Measurements from ENCODE around the gene CASKIN2. TPM values are rescaled to one million over a fixed set of nuclear protein-coding genes. Genes with fewer than 3 reads are reported as not detected.
A peak's percentile ranks its signal among the peaks of the same experiment; 100 is the strongest.
"Not testable (repeated sequence)": the region's sequence is repeated elsewhere in the genome, so short reads cannot be mapped to it uniquely, and the experiment has no call there.

Gene CASKIN2
- total and polyA plus RNA-seq, 5 donors: 25.9 to 50.4 (median 43.4) TPM

DNA sequence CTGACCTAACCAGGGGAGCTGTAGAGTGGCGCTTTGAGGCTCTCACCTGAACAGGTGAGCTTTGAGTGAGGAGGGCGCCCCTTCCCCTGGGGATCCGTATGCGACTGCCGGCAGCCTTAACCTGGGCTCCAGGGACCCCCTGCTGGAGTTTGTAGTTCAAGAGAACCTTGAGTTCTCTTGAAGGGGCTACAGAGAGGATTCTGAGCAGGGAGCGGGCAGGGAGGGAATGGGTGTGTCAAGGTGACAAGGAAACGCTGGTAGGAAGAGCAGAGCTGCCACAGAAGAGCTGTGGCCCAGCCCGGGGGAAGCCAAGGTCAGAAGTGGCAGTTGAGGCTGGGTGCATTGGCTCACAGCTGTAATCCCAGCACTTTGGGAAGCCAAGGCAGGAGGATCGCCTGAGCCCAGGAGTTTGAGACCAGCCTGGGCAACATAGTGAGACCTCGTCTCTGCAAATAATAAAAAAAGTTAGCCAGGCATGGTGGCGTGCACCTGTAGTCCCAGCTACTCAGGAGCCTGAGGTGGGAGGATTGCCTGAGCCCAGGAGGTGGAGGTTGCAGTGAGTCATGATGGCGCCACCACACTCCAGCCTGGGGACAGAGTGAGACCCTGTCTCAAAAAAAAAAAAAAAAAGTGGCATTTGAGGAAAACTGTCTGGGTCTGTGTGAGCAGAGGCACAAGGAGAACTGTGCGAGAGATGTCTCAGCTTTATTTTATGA, 11.4 kb upstream of the CASKIN2 start:
- intact Hi-C loops (cut with DNase I): loop anchor here in 1 of 4 donors (10.0 kb wide), 1 partner anchor 58 kb away; the partner anchor contains the start of gene MYO15B
- no peak for ATAC-seq
- H3K4me3 ChIP-seq (ENCODE audit: low read length): peak overlapping the region; percentile 68
- H3K27me3 ChIP-seq (ENCODE audit: control insufficient read depth, insufficient read depth): no peaks in the 10 kb centered on the region
- no peak overlapping the region for H3K27ac ChIP-seq (ENCODE audit: low read length)
- DNase-seq: no peak
- no peaks in the 10 kb centered on the region for H3K4me1 ChIP-seq (ENCODE audit: control insufficient read depth, insufficient read depth, low read length)
- 64% methylated on average over 13 of the region's 13 CpGs for WGBS
- no peaks in the 10 kb centered on the region for H3K9me3 ChIP-seq (ENCODE audit: control insufficient read depth, low read length)

DNA sequence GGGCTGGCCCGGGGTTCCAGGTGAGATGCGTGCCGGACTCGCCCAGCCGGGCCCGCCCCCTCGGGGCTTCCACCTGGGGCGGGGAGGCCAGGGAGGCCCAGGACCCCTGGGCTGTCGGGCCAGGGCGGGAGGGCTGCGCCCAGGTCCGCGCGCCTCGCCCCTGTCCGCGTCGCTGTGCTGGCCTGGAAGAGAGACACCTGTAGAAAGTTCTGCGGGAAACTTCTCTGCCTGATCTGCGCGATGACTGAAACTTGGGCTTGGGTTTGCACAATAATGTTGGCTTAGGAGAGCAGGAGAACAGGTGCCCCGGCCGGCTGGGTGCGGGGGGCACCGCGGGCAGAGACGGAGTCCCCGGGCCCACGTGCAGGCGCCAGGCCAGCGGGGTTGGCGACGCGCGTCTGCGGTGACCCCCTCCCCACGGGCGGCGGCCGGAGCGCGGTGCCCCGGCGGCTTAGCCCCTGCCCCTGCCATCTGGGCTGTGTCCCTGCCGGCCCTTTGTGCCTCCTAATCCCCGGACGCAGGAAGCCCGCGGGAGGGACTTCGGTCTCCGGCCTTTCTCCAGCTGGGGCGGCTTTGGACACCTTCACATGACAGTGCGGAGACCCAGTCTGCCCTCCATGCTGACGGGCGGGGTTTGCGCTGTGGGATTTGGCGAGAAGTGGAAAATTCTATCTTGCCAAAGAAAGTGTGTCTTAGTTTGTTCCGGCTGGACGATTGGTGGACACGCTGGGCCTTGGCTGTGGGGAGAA, 10.6 kb upstream of the CASKIN2 start:
- Histone ChIP-seq H3K4me3 (ENCODE audit: low read length) (peak overlapping the region; percentile 68), H3K4me1 (ENCODE audit: control insufficient read depth, insufficient read depth, low read length) (no peaks in the 10 kb centered on the region), H3K27ac (ENCODE audit: low read length) (no peak overlapping the region), H3K27me3 (ENCODE audit: control insufficient read depth, insufficient read depth) (no peaks in the 10 kb centered on the region), H3K9me3 (ENCODE audit: control insufficient read depth, low read length) (no peaks in the 10 kb centered on the region)
- 3% methylated on average over 60 of the region's 60 CpGs for WGBS
- intact Hi-C loops (cut with DNase I): loop anchor here in 1 of 4 donors (10.0 kb wide), 1 partner anchor 59 kb away; the partner anchor contains the start of gene MYO15B
- DNase-seq (peak in 2 of 3 donors; percentile 31 to 67), ATAC-seq (peak in 1 of 2 donors; percentile 8)

DNA sequence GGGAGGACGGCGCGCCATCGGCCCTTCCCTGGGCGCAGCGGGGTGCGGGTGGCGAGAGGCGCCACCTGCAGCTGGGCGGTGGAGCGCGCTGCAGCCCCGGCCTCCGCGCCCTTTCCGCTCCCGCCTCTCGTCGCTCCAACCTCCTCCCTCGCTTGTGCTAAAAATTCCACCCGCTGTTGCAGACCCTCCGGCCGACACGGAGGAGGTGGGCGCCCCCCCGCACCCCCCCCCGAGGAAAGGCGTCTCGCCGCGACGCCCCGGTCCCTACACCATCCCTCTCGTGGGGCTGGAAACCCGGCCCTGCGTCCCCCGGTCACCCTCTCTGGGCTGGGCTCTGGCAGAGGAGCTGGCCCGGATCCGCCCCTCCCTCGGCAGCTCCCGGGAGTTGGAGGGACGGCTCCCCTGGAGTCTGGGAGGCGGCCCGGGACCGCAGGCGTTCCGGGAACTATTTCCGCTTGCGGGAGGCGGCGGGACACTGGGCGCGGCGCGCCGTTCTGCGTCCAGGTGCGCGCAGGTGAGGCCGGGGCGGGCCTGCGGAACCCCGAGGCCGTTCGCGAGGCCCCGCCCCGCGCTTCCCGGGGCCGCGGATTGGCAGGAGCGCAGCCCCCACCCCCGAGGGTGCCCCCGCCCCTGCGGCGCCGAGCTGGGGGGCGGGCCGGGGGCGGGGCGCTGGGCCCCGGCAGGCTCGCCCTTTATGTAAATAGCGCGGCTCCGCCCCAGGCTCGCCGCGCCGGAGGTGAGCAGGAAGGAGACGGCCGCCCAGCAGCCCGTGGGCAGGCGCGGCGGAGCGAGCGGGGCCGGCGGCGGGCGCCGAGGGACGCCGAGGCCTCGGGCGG, 9.9 kb upstream of the CASKIN2 start, which contains the start of gene LLGL2:
LLGL2 (plus strand) TSS at position 728 of the 836 bp plus-strand sequence. CDS start 17,730 bp downstream, outside the sequence.
- WGBS: under 1% methylated on average over 106 of the region's 108 CpGs
- ATAC-seq: peak; percentile 87 to 91
- Histone ChIP-seq H3K9me3 (ENCODE audit: control insufficient read depth, low read length) (no peaks in the 10 kb centered on the region), H3K4me1 (ENCODE audit: control insufficient read depth, insufficient read depth, low read length) (no peaks in the 10 kb centered on the region), H3K27ac (ENCODE audit: low read length) (peak within 1 kb of the TSS; percentile 22), H3K27me3 (ENCODE audit: control insufficient read depth, insufficient read depth) (no peaks in the 10 kb centered on the region), H3K4me3 (ENCODE audit: low read length) (peak within 1 kb of the TSS; percentile 68)
- intact Hi-C loops (cut with DNase I): loop anchor here in 1 of 4 donors (10.0 kb wide), 1 partner anchor 60 kb away; the partner anchor contains the start of gene MYO15B
- peak; percentile 69 to 92 (median 91) for DNase-seq

DNA sequence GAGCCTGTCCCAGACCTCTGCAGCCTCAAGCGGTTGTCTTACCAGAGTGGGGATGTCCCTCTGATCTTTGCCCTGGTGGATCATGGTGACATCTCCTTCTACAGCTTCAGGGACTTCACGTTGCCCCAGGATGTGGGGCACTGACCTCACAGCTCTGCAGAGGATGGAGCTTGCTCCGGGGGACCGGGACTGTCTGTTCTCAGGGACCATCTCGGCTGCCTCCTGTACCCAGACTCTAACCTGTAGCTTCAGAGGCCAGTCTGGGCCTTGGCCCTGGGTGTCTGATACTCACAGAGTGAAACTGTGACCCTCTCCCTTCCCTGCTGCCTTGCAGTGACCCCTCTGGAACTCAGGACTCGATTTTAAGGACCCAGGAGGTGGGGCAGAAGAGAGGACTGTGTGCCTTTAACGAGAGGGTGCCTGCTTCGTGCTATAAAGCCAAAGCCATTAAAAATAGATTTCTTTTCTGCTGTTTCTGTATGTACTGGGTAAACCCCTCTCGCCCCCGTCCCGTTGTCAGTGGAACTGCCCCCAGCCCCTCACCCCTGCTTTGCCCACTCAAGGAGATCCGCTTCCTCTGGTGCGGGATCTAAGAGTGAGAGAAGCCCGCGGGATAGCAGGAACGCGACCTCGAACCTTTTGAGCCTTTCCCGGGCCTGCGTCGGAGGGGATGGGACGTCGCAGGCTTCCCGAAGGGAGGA, 9.1 kb upstream of the CASKIN2 start:
- Histone ChIP-seq H3K4me3 (ENCODE audit: low read length) (peak overlapping the region; percentile 68), H3K27ac (ENCODE audit: low read length) (no peak overlapping the region), H3K9me3 (ENCODE audit: control insufficient read depth, low read length) (no peaks in the 10 kb centered on the region), H3K27me3 (ENCODE audit: control insufficient read depth, insufficient read depth) (no peaks in the 10 kb centered on the region), H3K4me1 (ENCODE audit: control insufficient read depth, insufficient read depth, low read length) (no peaks in the 10 kb centered on the region)
- intact Hi-C loops (cut with DNase I): loop anchor here in 1 of 4 donors (10.0 kb wide), 1 partner anchor 60 kb away; the partner anchor contains the start of gene MYO15B
- WGBS: 25% methylated on average over 24 of the region's 24 CpGs
- no peak for DNase-seq
- peak in 1 of 2 donors; percentile 2 for ATAC-seq

DNA sequence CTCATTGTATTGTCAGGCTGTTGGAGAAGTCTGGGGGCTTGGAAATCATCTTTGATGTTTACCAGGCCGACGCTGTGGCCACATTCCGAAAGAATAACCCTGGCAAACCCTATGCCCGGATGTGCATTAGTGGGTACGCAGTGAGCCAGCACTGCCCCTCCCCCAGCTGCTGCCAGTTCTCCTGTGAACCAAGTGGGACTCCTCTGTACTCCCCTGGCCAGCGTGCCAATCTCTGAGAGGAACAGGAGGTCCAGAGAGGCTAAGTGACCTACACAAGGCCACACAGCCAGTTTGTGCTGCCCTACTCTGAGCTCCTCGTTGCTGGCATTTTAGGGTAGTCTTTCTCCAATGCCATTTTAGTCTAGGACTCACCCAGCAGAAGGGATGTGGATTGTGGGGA, 8.3 kb upstream of the CASKIN2 start:
- 95% methylated on average over 7 of the region's 7 CpGs for WGBS
- Histone ChIP-seq H3K4me1 (ENCODE audit: control insufficient read depth, insufficient read depth, low read length) (no peaks in the 10 kb centered on the region), H3K9me3 (ENCODE audit: control insufficient read depth, low read length) (no peaks in the 10 kb centered on the region), H3K4me3 (ENCODE audit: low read length) (no peak overlapping the region), H3K27ac (ENCODE audit: low read length) (no peak overlapping the region), H3K27me3 (ENCODE audit: control insufficient read depth, insufficient read depth) (no peaks in the 10 kb centered on the region)
- DNase-seq: no peak
- ATAC-seq: no peak
- intact Hi-C loops (cut with DNase I): loop anchor here in 1 of 4 donors (10.0 kb wide), 1 partner anchor 61 kb away; the partner anchor contains the start of gene MYO15B

DNA sequence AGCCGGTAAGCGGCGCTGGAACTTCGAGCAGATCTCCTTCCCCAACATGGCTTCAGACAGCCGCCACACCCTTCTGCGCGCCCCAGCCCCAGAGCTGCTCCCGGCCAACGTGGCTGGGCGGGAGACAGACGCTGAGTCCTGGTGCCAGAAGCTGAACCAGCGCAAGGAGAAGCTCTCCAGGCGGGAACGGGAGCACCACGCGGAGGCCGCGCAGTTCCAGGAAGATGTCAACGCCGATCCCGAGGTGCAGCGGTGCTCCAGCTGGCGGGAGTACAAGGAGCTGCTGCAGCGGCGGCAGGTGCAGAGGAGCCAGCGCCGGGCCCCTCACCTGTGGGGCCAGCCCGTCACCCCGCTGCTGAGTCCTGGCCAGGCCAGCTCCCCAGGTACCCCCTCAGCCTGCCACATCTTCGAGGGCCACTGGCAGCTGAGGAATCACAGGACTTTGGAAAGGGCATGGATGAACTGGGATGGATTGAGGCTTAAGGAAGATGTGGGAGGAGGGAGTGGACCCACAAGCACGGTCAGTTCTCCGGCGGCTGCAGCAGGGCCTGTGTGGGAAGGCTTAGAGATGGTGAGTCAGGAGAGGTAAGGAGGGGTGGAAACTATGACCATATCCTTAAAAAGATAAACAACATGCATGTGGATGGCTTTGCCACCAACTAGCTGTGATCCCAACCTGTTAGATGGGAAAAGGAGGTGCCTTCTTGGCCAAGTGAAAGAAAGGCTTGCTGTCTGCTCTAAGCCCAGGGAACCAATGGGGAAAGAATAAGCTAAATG, 6.8 kb upstream of the CASKIN2 start:
- H3K4me1 ChIP-seq (ENCODE audit: control insufficient read depth, insufficient read depth, low read length): peaks cover 3% of the 10 kb centered on the region
- H3K27ac ChIP-seq (ENCODE audit: low read length): no peak overlapping the region
- WGBS: 91% methylated on average over 33 of the region's 33 CpGs
- no peaks in the 10 kb centered on the region for H3K9me3 ChIP-seq (ENCODE audit: control insufficient read depth, low read length)
- no peaks in the 10 kb centered on the region for H3K27me3 ChIP-seq (ENCODE audit: control insufficient read depth, insufficient read depth)
- no peak overlapping the region for H3K4me3 ChIP-seq (ENCODE audit: low read length)
- no peak for ATAC-seq
- DNase-seq: no peak
- intact Hi-C loops (cut with DNase I): loop anchor here in 1 of 4 donors (10.0 kb wide), 1 partner anchor 63 kb away; the partner anchor contains the start of gene MYO15B

DNA sequence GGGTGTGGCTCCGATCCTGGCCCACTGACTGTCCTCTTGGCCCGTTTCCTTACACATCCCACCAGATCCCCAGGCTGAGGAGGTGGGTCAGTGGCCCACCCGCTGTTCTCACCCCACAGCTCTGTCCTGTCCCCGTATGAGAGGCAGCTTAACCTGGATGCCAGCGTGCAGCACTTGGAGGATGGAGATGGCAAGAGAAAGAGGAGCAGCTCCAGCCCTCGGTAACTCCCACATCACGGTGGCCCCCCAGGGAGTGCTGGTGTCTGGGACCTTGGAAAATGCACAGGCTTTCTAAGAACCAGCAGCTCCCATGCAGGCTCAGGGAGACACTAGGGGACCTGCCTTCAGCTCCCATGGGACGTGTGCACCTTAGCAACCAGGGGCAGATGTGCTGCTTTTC, 6.0 kb upstream of the CASKIN2 start:
- ATAC-seq (no peak), DNase-seq (no peak)
- Histone ChIP-seq H3K4me3 (ENCODE audit: low read length) (no peak overlapping the region), H3K9me3 (ENCODE audit: control insufficient read depth, low read length) (no peaks in the 10 kb centered on the region), H3K27me3 (ENCODE audit: control insufficient read depth, insufficient read depth) (no peaks in the 10 kb centered on the region), H3K27ac (ENCODE audit: low read length) (no peak overlapping the region), H3K4me1 (ENCODE audit: control insufficient read depth, insufficient read depth, low read length) (peaks cover 5% of the 10 kb centered on the region)
- WGBS: 89% methylated on average over 8 of the region's 8 CpGs
- intact Hi-C loops (cut with DNase I): loop anchor here in 1 of 4 donors (10.0 kb wide), 1 partner anchor 64 kb away; the partner anchor contains the start of gene MYO15B

DNA sequence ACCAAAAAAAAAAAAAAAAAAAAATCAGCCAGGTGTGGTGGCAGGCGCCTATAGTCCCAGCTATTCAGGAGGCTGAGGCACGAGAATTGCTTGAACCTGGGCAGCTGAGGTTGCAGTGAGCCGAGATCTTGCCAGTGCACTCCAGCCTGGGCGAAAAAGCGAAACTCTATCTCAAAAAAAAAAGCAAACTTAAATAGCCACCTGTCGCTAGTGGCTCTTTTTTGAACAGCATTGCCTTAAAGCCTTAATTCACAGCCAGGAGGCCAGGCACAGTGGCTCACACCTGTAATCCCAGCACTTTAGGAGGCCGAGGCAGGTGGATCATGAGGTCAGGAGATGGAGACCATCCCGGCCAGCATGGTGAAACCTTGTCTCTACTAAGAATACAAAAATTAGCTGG, 5.1 kb upstream of the CASKIN2 start:
- not testable (repeated sequence) for ATAC-seq

DNA sequence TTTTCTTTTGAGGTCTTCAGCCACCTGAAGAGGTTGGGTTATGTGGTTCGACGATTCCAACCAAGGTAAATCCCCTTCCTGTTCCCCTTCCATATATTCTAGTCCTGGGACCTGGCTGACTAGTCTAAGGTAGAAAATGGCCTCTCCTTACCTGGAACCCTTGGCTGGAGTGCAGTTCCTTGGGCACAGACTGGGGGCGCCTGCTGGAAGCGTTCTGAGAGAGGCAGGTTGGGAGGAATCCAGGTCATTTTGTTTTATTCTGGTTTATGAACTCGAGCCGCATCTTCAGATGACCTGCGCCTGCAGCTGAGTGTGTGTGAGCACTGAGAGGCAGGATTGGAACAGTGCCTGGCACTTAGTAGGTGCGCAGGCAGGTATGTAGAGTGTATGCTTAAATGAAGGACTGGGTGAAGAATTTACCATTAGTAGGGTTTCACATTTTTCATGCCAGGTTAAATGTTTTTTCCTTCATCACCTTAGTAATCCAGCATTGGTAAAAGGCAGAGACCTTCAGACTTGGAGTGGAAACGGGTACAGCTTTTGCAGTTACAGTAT, 3.7 kb upstream of the CASKIN2 start:
- Histone ChIP-seq H3K9me3 (ENCODE audit: control insufficient read depth, low read length) (no peaks in the 10 kb centered on the region), H3K27ac (ENCODE audit: low read length) (no peak overlapping the region), H3K4me3 (ENCODE audit: low read length) (no peak overlapping the region), H3K27me3 (ENCODE audit: control insufficient read depth, insufficient read depth) (no peaks in the 10 kb centered on the region), H3K4me1 (ENCODE audit: control insufficient read depth, insufficient read depth, low read length) (peaks cover 5% of the 10 kb centered on the region)
- 94% methylated on average over 9 of the region's 9 CpGs for WGBS
- DNase-seq (peak in 1 of 3 donors; percentile 44), ATAC-seq (no peak)
- intact Hi-C loops (cut with DNase I): loop anchor here in 2 of 4 donors (5.0 kb wide), 2 partner anchors 68 to 92 kb away; partner anchors contain the start of gene MYO15B (in 1 of the 2)

More for the DNA sequence above, 5.1 kb upstream of the CASKIN2 start:
- intact Hi-C loops (cut with DNase I): loop anchor here in 1 of 4 donors (10.0 kb wide), 1 partner anchor 64 kb away; the partner anchor contains the start of gene MYO15B
- H3K27ac ChIP-seq (ENCODE audit: low read length); H3K4me3 ChIP-seq (ENCODE audit: low read length); H3K4me1 ChIP-seq (ENCODE audit: control insufficient read depth, insufficient read depth, low read length); H3K27me3 ChIP-seq (ENCODE audit: control insufficient read depth, insufficient read depth); H3K9me3 ChIP-seq (ENCODE audit: control insufficient read depth, low read length): not testable (repeated sequence)
- DNase-seq: peak in 1 of 3 donors; percentile 22
- WGBS: 91% methylated on average over 8 of the region's 8 CpGs

Data from right cardiac atrium (tissue), 5 donors.